ENCODE measurements around the gene COA7.

Gene COA7

GRCh38 chr1:52679048-52679447, 19.1 kb downstream of the COA7 start:
- Histone ChIP-seq H3K27ac (ENCODE audit: low read length) (no peak overlapping the region), H3K9ac (ENCODE audit: low read depth, low read length) (no peak overlapping the region), H3K4me1 (ENCODE audit: insufficient read depth, low read length) (peaks cover 8% of the 10 kb centered on the region; the same call in 1 of the 2 replicates), H3K36me3 (ENCODE audit: insufficient read depth, low read depth, low read length) (no peaks in the 10 kb centered on the region), H3K27me3 (ENCODE audit: insufficient read depth, low read length) (no peaks in the 10 kb centered on the region), H3K4me3 (ENCODE audit: low read length) (no peak overlapping the region), H3K9me3 (ENCODE audit: insufficient read depth, low read depth, low read length) (no peaks in the 10 kb centered on the region; the same call in 1 of the 2 replicates)

GRCh38 chr1:52677076-52677806, 20.9 kb downstream of the COA7 start:
- Histone ChIP-seq H3K27ac (ENCODE audit: low read length) (no peak overlapping the region), H3K4me1 (ENCODE audit: insufficient read depth, low read length) (peaks cover 8% of the 10 kb centered on the region; the same call in 1 of the 2 replicates), H3K9ac (ENCODE audit: low read depth, low read length) (no peak overlapping the region), H3K9me3 (ENCODE audit: insufficient read depth, low read depth, low read length) (no peaks in the 10 kb centered on the region), H3K36me3 (ENCODE audit: insufficient read depth, low read depth, low read length) (no peaks in the 10 kb centered on the region), H3K4me3 (ENCODE audit: low read length) (no peak overlapping the region), H3K27me3 (ENCODE audit: insufficient read depth, low read length) (no peaks in the 10 kb centered on the region)

GRCh38 chr1:52676249-52676903, 21.8 kb downstream of the COA7 start:
- Histone ChIP-seq H3K27me3 (ENCODE audit: insufficient read depth, low read length) (no peaks in the 10 kb centered on the region), H3K36me3 (ENCODE audit: insufficient read depth, low read depth, low read length) (no peaks in the 10 kb centered on the region), H3K4me3 (ENCODE audit: low read length) (no peak overlapping the region), H3K9me3 (ENCODE audit: insufficient read depth, low read depth, low read length) (no peaks in the 10 kb centered on the region), H3K27ac (ENCODE audit: low read length) (no peak overlapping the region), H3K9ac (ENCODE audit: low read depth, low read length) (no peak overlapping the region), H3K4me1 (ENCODE audit: insufficient read depth, low read length) (peaks cover 8% of the 10 kb centered on the region; the same call in 1 of the 2 replicates)

GRCh38 chr1:52674497-52675384, 23.4 kb downstream of the COA7 start:
- Histone ChIP-seq H3K27ac (ENCODE audit: low read length) (no peak overlapping the region), H3K9ac (ENCODE audit: low read depth, low read length) (no peak overlapping the region), H3K4me3 (ENCODE audit: low read length) (no peak overlapping the region), H3K4me1 (ENCODE audit: insufficient read depth, low read length) (peaks cover 8% of the 10 kb centered on the region; the same call in 1 of the 2 replicates), H3K9me3 (ENCODE audit: insufficient read depth, low read depth, low read length) (no peaks in the 10 kb centered on the region), H3K27me3 (ENCODE audit: insufficient read depth, low read length) (no peaks in the 10 kb centered on the region), H3K36me3 (ENCODE audit: insufficient read depth, low read depth, low read length) (no peaks in the 10 kb centered on the region)

- H3K9me3 ChIP-seq (ENCODE audit: insufficient read depth, low read depth, low read length), result no peaks in the 10 kb centered on the region
- no peaks in the 10 kb centered on the region for H3K36me3 ChIP-seq (ENCODE audit: insufficient read depth, low read depth, low read length)
- no peak overlapping the region for H3K27ac ChIP-seq (ENCODE audit: low read length)
- H3K27me3 ChIP-seq (ENCODE audit: insufficient read depth, low read length), result no peaks in the 10 kb centered on the region
- H3K4me3 ChIP-seq (ENCODE audit: low read length), result no peak overlapping the region
- no peak overlapping the region for H3K9ac ChIP-seq (ENCODE audit: low read depth, low read length)
- H3K4me1 ChIP-seq (ENCODE audit: insufficient read depth, low read length), result peaks cover 3% of the 10 kb centered on the region; the same call in 1 of the 2 replicates
Observed at GRCh38 chr1:52673513-52673912, 24.6 kb downstream of the COA7 start.

GRCh38 chr1:52672946-52673345, 25.2 kb downstream of the COA7 start:
- no peaks in the 10 kb centered on the region for H3K9me3 ChIP-seq (ENCODE audit: insufficient read depth, low read depth, low read length)
- no peaks in the 10 kb centered on the region for H3K36me3 ChIP-seq (ENCODE audit: insufficient read depth, low read depth, low read length)
- H3K9ac ChIP-seq (ENCODE audit: low read depth, low read length), result no peak overlapping the region
- H3K27ac ChIP-seq (ENCODE audit: low read length), result no peak overlapping the region
- no peak overlapping the region for H3K4me3 ChIP-seq (ENCODE audit: low read length)
- 0 out of 2 replicates have a peak, but pooled peaks cover 3% of the 10 kb centered on the region for H3K4me1 ChIP-seq (ENCODE audit: insufficient read depth, low read length)
- H3K27me3 ChIP-seq (ENCODE audit: insufficient read depth, low read length), result no peaks in the 10 kb centered on the region

- Histone ChIP-seq H3K27me3 (ENCODE audit: insufficient read depth, low read length) (no peaks in the 10 kb centered on the region), H3K27ac (ENCODE audit: low read length) (no peak overlapping the region), H3K9me3 (ENCODE audit: insufficient read depth, low read depth, low read length) (no peaks in the 10 kb centered on the region), H3K4me1 (ENCODE audit: insufficient read depth, low read length) (peaks cover 6% of the 10 kb centered on the region; the same call in 1 of the 2 replicates), H3K9ac (ENCODE audit: low read depth, low read length) (no peak overlapping the region), H3K36me3 (ENCODE audit: insufficient read depth, low read depth, low read length) (no peaks in the 10 kb centered on the region), H3K4me3 (ENCODE audit: low read length) (no peak overlapping the region)
Observed at GRCh38 chr1:52670604-52671003, 27.5 kb downstream of the COA7 start.

- Histone ChIP-seq H3K36me3 (ENCODE audit: insufficient read depth, low read depth, low read length) (no peaks in the 10 kb centered on the region), H3K4me1 (ENCODE audit: insufficient read depth, low read length) (peaks cover 3% of the 10 kb centered on the region; the same call in 1 of the 2 replicates), H3K4me3 (ENCODE audit: low read length) (no peak overlapping the region), H3K9me3 (ENCODE audit: insufficient read depth, low read depth, low read length) (no peaks in the 10 kb centered on the region), H3K27ac (ENCODE audit: low read length) (no peak overlapping the region), H3K27me3 (ENCODE audit: insufficient read depth, low read length) (no peaks in the 10 kb centered on the region), H3K9ac (ENCODE audit: low read depth, low read length) (no peak overlapping the region)
Observed at GRCh38 chr1:52669696-52670095, 28.5 kb downstream of the COA7 start.

- Histone ChIP-seq H3K4me3 (ENCODE audit: low read length) (no peak overlapping the region), H3K9me3 (ENCODE audit: insufficient read depth, low read depth, low read length) (no peaks in the 10 kb centered on the region), H3K27ac (ENCODE audit: low read length) (no peak overlapping the region), H3K27me3 (ENCODE audit: insufficient read depth, low read length) (no peaks in the 10 kb centered on the region), H3K36me3 (ENCODE audit: insufficient read depth, low read depth, low read length) (no peaks in the 10 kb centered on the region), H3K9ac (ENCODE audit: low read depth, low read length) (no peak overlapping the region), H3K4me1 (ENCODE audit: insufficient read depth, low read length) (peaks cover 3% of the 10 kb centered on the region; the same call in 1 of the 2 replicates)
Observed at GRCh38 chr1:52668711-52669110, 29.4 kb downstream of the COA7 start.

GRCh38 chr1:52667984-52668383, 30.2 kb downstream of the COA7 start:
- Histone ChIP-seq H3K4me3 (ENCODE audit: low read length) (no peak overlapping the region), H3K27me3 (ENCODE audit: insufficient read depth, low read length) (no peaks in the 10 kb centered on the region), H3K9ac (ENCODE audit: low read depth, low read length) (no peak overlapping the region), H3K9me3 (ENCODE audit: insufficient read depth, low read depth, low read length) (no peaks in the 10 kb centered on the region), H3K36me3 (ENCODE audit: insufficient read depth, low read depth, low read length) (no peaks in the 10 kb centered on the region), H3K27ac (ENCODE audit: low read length) (no peak overlapping the region), H3K4me1 (ENCODE audit: insufficient read depth, low read length) (peaks cover 3% of the 10 kb centered on the region; the same call in 1 of the 2 replicates)

- H3K27me3 ChIP-seq (ENCODE audit: insufficient read depth, low read length), result no peaks in the 10 kb centered on the region
- no peak overlapping the region for H3K9ac ChIP-seq (ENCODE audit: low read depth, low read length)
- no peaks in the 10 kb centered on the region for H3K36me3 ChIP-seq (ENCODE audit: insufficient read depth, low read depth, low read length)
- no peak overlapping the region for H3K27ac ChIP-seq (ENCODE audit: low read length)
- no peak overlapping the region for H3K4me3 ChIP-seq (ENCODE audit: low read length)
- H3K9me3 ChIP-seq (ENCODE audit: insufficient read depth, low read depth, low read length), result no peaks in the 10 kb centered on the region
- peaks cover 3% of the 10 kb centered on the region; the same call in 1 of the 2 replicates for H3K4me1 ChIP-seq (ENCODE audit: insufficient read depth, low read length)
Observed at GRCh38 chr1:52667290-52667689, 30.9 kb downstream of the COA7 start.
